ENCODE data around the gene GLIS2. TPM values are rescaled to one million over a fixed set of nuclear protein-coding genes. Genes with fewer than 3 reads are reported as not detected.

The GLIS2 gene
- total RNA-seq, 1 experiment from 2014 or later = 4.3 TPM

- DNase-seq (ENCODE audit: extremely low read depth, low read depth) = no peak
These were observed 50.1 kb downstream of the GLIS2 start for GRCh38 chr16:4366016-4366415.

GRCh38 chr16:4367393-4367856 lies 51.6 kb downstream of the GLIS2 start:
- DNase-seq (ENCODE audit: extremely low read depth, low read depth) = no peak

- DNase-seq (ENCODE audit: extremely low read depth, low read depth) = no peak
These were observed 53.3 kb downstream of the GLIS2 start for GRCh38 chr16:4369007-4369733.

GRCh38 chr16:4370151-4370550 lies 54.3 kb downstream of the GLIS2 start:
- no peak for DNase-seq (ENCODE audit: extremely low read depth, low read depth)

- no peak for DNase-seq (ENCODE audit: extremely low read depth, low read depth)
These were observed 54.9 kb downstream of the GLIS2 start for GRCh38 chr16:4370570-4371356.

- DNase-seq (ENCODE audit: extremely low read depth, low read depth) = no peak
These were observed 55.6 kb downstream of the GLIS2 start, which contains the start of gene VASN for GRCh38 chr16:4371357-4372000. Gene VASN (plus strand): TSS chr16:4371848. CDS start chr16:4380878, 9,030 bp downstream.

GRCh38 chr16:4372001-4372577 lies 56.2 kb downstream of the GLIS2 start:
- no peak for DNase-seq (ENCODE audit: extremely low read depth, low read depth)

GRCh38 chr16:4372578-4373355 lies 56.9 kb downstream of the GLIS2 start:
- peak; percentile 91 for DNase-seq (ENCODE audit: extremely low read depth, low read depth)

- DNase-seq (ENCODE audit: extremely low read depth, low read depth) = no peak
These were observed 57.6 kb downstream of the GLIS2 start for GRCh38 chr16:4373356-4373908.

- DNase-seq (ENCODE audit: extremely low read depth, low read depth) = no peak
These were observed 58.3 kb downstream of the GLIS2 start for GRCh38 chr16:4373909-4374742.

- DNase-seq (ENCODE audit: extremely low read depth, low read depth) = no peak
These were observed 59.9 kb downstream of the GLIS2 start for GRCh38 chr16:4375717-4376116.

GRCh38 chr16:4376126-4376892 lies 60.4 kb downstream of the GLIS2 start:
- DNase-seq (ENCODE audit: extremely low read depth, low read depth) = no peak

- DNase-seq (ENCODE audit: extremely low read depth, low read depth) = no peak
These were observed 61.2 kb downstream of the GLIS2 start for GRCh38 chr16:4376893-4377572.

- DNase-seq (ENCODE audit: extremely low read depth, low read depth) = no peak
These were observed 61.8 kb downstream of the GLIS2 start for GRCh38 chr16:4377573-4378154.

- DNase-seq (ENCODE audit: extremely low read depth, low read depth) = no peak
These were observed 62.3 kb downstream of the GLIS2 start for GRCh38 chr16:4378161-4378666.

GRCh38 chr16:4378999-4379690 lies 63.3 kb downstream of the GLIS2 start:
- DNase-seq (ENCODE audit: extremely low read depth, low read depth) = no peak
